IMR-90 (cell line): ENCODE results near the gene CALCOCO2.

Experiments used
- CEBPB ChIP-seq: IDR thresholded peaks from 2 replicates; pipeline ENCODE4 v1.6.1; 2012; ENCODE audit warnings: low read depth, low read length, improper control_type of control experiment
- CTCF ChIP-seq: conservative IDR thresholded peaks from 2 replicates; pipeline ENCODE4 v1.5.1; 2012; ENCODE audit warnings: mild to moderate bottlenecking, low read depth, low read length, improper control_type of control experiment
- FOS ChIP-seq: fragments of 150-350 bp; IDR thresholded peaks from 2 replicates; pipeline ENCODE4 v1.6.1; 2016; ENCODE audit warnings: low read depth, low read length
- MXI1 ChIP-seq: IDR thresholded peaks from 2 replicates; pipeline ENCODE4 v1.6.1; 2012; ENCODE audit warnings: low read depth, mild to moderate bottlenecking, low read length, moderate library complexity, borderline replicate concordance
- POLR2A ChIP-seq: IDR thresholded peaks from 2 replicates; pipeline ENCODE4 v1.6.1; 2012; ENCODE audit warnings: mild to moderate bottlenecking, low read depth, low read length
- RAD21 ChIP-seq: IDR thresholded peaks from 2 replicates; pipeline ENCODE4 v1.6.1; 2012; ENCODE audit warnings: low read length, improper control_type of control experiment
- RCOR1 ChIP-seq: IDR thresholded peaks from 2 replicates; pipeline ENCODE4 v1.6.1; 2012; ENCODE audit warnings: mild to moderate bottlenecking, low read length, improper control_type of control experiment; ENCODE audit not compliant: insufficient replicate concordance
- SMC3 ChIP-seq: fragments of 150-350 bp; IDR thresholded peaks from 2 replicates; pipeline ENCODE4 v1.6.1; 2016; ENCODE audit warnings: low read depth, mild to moderate bottlenecking, antibody characterized with exemption, low read length, moderate library complexity
- USF2 ChIP-seq: fragments of 150-350 bp; IDR thresholded peaks from 2 replicates; pipeline ENCODE4 v1.6.1; 2017; ENCODE audit warnings: mild to moderate bottlenecking, antibody characterized with exemption, low read length, low read depth

GRCh38 chr17:48841395-48841831 is 10.6 kb downstream of the CALCOCO2 start:
- TF ChIP-seq CEBPB (peak; percentile 94), CTCF (no peak), MXI1 (no peak), POLR2A (no peak), FOS (no peak), RCOR1 (no peak), RAD21 (no peak), USF2 (no peak), SMC3 (no peak)
